Measurements from ENCODE around the gene NR1H3. TPM values are rescaled to one million over a fixed set of nuclear protein-coding genes. Genes with fewer than 3 reads are reported as not detected.
A peak's percentile ranks its signal among the peaks of the same experiment; 100 is the strongest.

The NR1H3 gene
- total RNA-seq, 4 donors from 2014 or later, result 14.5 to 21.0 (median 16.1) TPM

DNA sequence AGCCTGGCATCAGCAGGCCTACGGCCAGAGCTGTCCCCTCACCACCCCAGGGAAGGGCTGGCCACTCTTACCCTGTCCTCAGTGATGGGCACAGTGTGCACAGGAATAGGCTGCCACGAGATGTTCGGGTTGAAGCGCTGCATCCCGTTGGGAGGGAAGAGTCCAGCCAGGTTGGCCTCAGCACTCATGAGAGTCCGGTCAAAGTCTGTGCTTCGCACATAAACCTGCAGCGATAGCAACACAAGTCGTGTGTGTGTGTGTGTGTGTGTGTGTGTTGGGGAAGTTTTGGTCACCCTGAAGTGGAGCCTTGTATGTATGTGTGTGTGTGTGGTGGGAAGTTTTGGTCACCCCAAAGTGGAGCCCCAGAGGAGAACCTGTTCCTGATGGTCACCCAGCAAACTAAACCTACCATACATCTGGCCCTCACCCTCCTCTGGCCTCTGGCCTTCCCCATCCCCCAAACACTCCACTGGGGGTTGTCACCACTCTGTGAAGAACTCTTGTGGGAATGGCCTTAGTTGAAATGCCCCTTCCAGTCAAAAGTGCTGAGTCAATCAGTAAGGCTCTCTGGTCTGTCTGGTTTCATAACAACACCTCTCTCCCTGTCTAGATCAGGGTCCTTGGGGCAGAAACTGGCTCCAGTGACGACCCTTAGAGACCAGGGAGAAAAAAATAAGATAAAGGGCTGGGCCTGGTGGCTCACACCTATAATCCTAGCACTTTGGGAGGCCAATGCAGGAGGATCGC is 12.0 kb upstream of the NR1H3 start:
- ATAC-seq, result no peak
- Histone ChIP-seq H3K27me3 (no peaks in the 10 kb centered on the region), H3K36me3 (peaks cover 0 to 64% of the 10 kb centered on the region in 2 donors), H3K27ac (no peak overlapping the region), H3K4me3 (no peak overlapping the region), H3K4me1 (peaks cover 0 to 35% (median 14%) of the 10 kb centered on the region in 3 donors), H3K9me3 (no peaks in the 10 kb centered on the region)
- WGBS, 2 donors (ENCODE audit: low coverage in 1 of 2), result 100% methylated on average over 1 of the region's 11 CpGs; no CpG with 5 or more reads in 1 of the 2 donors
- TF ChIP-seq POLR2AphosphoS5 (IDR thresholded peaks at IDR 0.05) (no peak), POLR2A (IDR thresholded peaks at IDR 0.05) (no peak), EP300 (IDR thresholded peaks at IDR 0.05) (no peak)
- TF ChIP-seq, protein P1, sequence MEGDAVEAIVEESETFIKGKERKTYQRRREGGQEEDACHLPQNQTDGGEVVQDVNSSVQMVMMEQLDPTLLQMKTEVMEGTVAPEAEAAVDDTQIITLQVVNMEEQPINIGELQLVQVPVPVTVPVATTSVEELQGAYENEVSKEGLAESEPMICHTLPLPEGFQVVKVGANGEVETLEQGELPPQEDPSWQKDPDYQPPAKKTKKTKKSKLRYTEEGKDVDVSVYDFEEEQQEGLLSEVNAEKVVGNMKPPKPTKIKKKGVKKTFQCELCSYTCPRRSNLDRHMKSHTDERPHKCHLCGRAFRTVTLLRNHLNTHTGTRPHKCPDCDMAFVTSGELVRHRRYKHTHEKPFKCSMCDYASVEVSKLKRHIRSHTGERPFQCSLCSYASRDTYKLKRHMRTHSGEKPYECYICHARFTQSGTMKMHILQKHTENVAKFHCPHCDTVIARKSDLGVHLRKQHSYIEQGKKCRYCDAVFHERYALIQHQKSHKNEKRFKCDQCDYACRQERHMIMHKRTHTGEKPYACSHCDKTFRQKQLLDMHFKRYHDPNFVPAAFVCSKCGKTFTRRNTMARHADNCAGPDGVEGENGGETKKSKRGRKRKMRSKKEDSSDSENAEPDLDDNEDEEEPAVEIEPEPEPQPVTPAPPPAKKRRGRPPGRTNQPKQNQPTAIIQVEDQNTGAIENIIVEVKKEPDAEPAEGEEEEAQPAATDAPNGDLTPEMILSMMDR (IDR thresholded peaks at IDR 0.05), result no peak

DNA sequence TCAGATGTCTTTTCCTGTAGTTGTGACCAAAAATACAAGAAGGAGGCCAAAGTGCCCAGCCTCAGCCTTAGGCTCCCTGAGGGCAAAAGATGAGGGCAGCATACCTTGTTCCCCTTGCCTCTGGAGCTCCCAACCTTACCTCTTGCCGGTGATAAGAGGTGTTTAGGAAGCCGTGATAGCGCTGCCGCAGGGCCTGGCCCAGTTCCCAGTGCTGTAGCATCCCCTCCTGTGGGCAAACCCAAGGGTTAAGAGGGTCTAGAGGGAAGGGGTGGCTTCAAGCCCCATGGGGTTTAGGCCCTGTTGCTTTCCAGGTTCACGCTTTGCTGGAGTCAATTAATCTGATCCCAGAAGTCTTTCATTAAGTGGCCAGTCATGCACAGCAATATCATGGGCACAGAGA is 10.3 kb upstream of the NR1H3 start:
- Histone ChIP-seq H3K4me1 (peaks cover 0 to 35% (median 14%) of the 10 kb centered on the region in 3 donors), H3K27ac (peak overlapping the region in 1 of 4 donors; percentile 86), H3K36me3 (peaks cover 0 to 47% of the 10 kb centered on the region in 2 donors), H3K4me3 (peak overlapping the region in 1 of 2 donors; percentile 88), H3K27me3 (no peaks in the 10 kb centered on the region), H3K9me3 (no peaks in the 10 kb centered on the region)
- WGBS, 2 donors (ENCODE audit: low coverage in 1 of 2), result 50% methylated on average over 1 of the region's 5 CpGs; no CpG with 5 or more reads in 1 of the 2 donors
- TF ChIP-seq, protein P1 (IDR thresholded peaks at IDR 0.05), result no peak
- TF ChIP-seq POLR2A (IDR thresholded peaks at IDR 0.05), result no peak
- no peak for TF ChIP-seq EP300 (IDR thresholded peaks at IDR 0.05)
- TF ChIP-seq POLR2AphosphoS5 (IDR thresholded peaks at IDR 0.05), result no peak
- ATAC-seq, result no peak

DNA sequence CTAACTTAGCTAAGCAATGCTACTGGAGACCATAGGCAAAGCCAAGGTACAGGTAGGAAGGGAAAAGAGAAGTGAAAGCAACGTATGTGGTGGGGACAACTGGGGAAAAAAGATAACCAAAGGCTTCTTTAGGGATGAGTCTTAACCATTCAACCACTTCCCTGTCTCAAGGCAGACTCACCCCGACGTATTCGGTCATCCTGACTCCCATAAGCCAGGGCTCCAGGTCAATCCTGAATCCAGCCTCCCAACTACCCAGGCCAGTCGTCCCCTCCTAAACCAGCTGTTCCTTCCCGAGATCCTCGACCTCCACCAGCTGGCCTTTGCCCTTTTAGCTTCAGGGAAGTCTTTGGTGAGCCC is 9.5 kb upstream of the NR1H3 start:
- WGBS, 2 donors (ENCODE audit: low coverage in 1 of 2), result 5% methylated on average over 5 of the region's 7 CpGs; no CpG with 5 or more reads in 1 of the 2 donors
- TF ChIP-seq EP300 (IDR thresholded peaks at IDR 0.05), result no peak
- TF ChIP-seq, protein P1 (IDR thresholded peaks at IDR 0.05), result no peak
- no peak for TF ChIP-seq POLR2A (IDR thresholded peaks at IDR 0.05)
- no peak for TF ChIP-seq POLR2AphosphoS5 (IDR thresholded peaks at IDR 0.05)
- Histone ChIP-seq H3K36me3 (peaks cover 0 to 39% of the 10 kb centered on the region in 2 donors), H3K27ac (peak overlapping the region; percentile 44 to 88 (median 87)), H3K4me3 (peak overlapping the region; percentile 60 to 88), H3K9me3 (no peaks in the 10 kb centered on the region), H3K4me1 (peaks cover 0 to 36% (median 14%) of the 10 kb centered on the region in 3 donors), H3K27me3 (no peaks in the 10 kb centered on the region)
- peak; percentile 2 for ATAC-seq

DNA sequence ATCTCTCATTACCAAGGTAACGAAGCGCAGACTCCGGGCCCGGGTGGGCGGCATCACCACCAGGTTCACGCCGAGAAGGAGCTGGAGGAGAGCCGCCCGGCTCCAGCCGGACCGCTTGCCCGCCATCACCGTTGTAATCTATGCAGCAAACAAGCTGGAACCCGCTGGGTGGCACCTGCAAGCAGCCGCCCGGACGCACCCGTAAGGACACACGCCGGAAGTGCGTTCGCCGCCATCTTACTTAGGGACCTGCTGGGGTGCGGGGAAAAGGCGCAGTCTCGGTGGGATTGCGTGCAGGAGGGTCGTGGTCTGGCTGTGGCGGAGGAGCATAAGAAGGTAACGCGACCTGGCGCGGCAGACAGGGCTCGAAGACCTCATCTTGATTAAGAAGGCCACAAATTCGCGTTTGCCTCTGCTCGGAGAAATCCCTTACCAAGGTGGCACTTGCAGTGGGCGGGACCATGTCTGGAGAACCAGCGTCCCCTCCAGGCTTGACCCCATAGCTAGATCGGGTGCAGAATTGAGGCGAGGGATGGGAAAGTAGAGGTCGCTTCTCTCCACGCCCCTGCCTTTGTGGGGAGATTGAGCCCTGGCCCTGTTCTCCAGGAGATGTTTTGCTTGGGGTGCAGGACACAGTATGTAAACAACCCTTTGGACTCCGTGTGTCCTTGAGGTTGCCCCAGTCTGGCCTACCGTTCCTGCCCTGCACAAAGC is 9.0 kb upstream of the NR1H3 start, which contains the start of gene ACP2:
TSS of gene ACP2 (minus strand) at position 151 of the 714 bp plus-strand sequence. CDS start at position 126, 25 bp downstream.
- ATAC-seq, result peak; percentile 93
- Histone ChIP-seq H3K4me3 (peak within 1 kb of the TSS; percentile 60 to 88), H3K4me1 (peaks cover 0 to 41% (median 18%) of the 10 kb centered on the region in 3 donors), H3K9me3 (no peaks in the 10 kb centered on the region), H3K27ac (peak within 1 kb of the TSS; percentile 44 to 88 (median 87)), H3K27me3 (no peaks in the 10 kb centered on the region), H3K36me3 (peaks cover 0 to 34% of the 10 kb centered on the region in 2 donors)
- no peak for TF ChIP-seq EP300 (IDR thresholded peaks at IDR 0.05)
- TF ChIP-seq, protein P1 (IDR thresholded peaks at IDR 0.05), result peak in 3 of 4 experiments; percentile 30 to 41 (median 39)
- TF ChIP-seq POLR2A (IDR thresholded peaks at IDR 0.05), result peak; percentile 18 to 45
- peak; percentile 68 for TF ChIP-seq POLR2AphosphoS5 (IDR thresholded peaks at IDR 0.05)
- 0 to 1% methylated on average over 10 to 18 of the region's 45 CpGs for whole genome bisulfite sequencing, 2 donors (ENCODE audit: low coverage in 1 of 2)
